ENCODE results near the gene TFB1M.

Gene TFB1M

GRCh38 chr6:155314092-155314772 lies at the start of gene TFB1M (continued):
- TF ChIP-seq ZNF138 (tag by site-specific recombination; IDR thresholded peaks at IDR 0.05; ENCODE audit: borderline replicate concordance) (no peak), ZNF621 (tag by site-specific recombination; IDR thresholded peaks at IDR 0.05) (no peak), ZNF148 (tag by site-specific recombination; IDR thresholded peaks at IDR 0.05; ENCODE audit: borderline replicate concordance) (no peak), ZNF610 (tag by site-specific recombination; IDR thresholded peaks at IDR 0.05; ENCODE audit: borderline replicate concordance) (peak; percentile 95), ZNF571 (tag by site-specific recombination; IDR thresholded peaks at IDR 0.05) (no peak), ZNF529 (tag by site-specific recombination; IDR thresholded peaks at IDR 0.05; ENCODE audit: insufficient replicate concordance) (no peak), ZNF37A (tag by site-specific recombination; IDR thresholded peaks at IDR 0.05) (no peak), ZNF555 (tag by site-specific recombination; conservative IDR thresholded peaks at IDR 0.05) (no peak), ZNF133 (tag by site-specific recombination; IDR thresholded peaks at IDR 0.05) (no peak), ZNF449 (tag by site-specific recombination; IDR thresholded peaks at IDR 0.05) (no peak), RBAK (tag by site-specific recombination; IDR thresholded peaks at IDR 0.05) (no peak), AEBP2 (tag by site-specific recombination; IDR thresholded peaks at IDR 0.05; ENCODE audit: borderline replicate concordance) (no peak), ZBTB10 (tag by site-specific recombination; IDR thresholded peaks at IDR 0.05) (no peak; the same call in 1 of the 2 replicates), ZIC2 (tag by site-specific recombination; IDR thresholded peaks at IDR 0.05) (no peak), ZNF2 (tag by site-specific recombination; IDR thresholded peaks at IDR 0.05) (peak; percentile 76; the same call in 1 of the 2 replicates), KLF8 (tag by site-specific recombination; IDR thresholded peaks at IDR 0.05) (no peak; the same call in none of the 2 replicates), ZNF16 (tag by site-specific recombination; IDR thresholded peaks at IDR 0.05; ENCODE audit: low read depth) (no peak), ZNF791 (tag by site-specific recombination; IDR thresholded peaks at IDR 0.05) (no peak), ZNF777 (tag by site-specific recombination; IDR thresholded peaks at IDR 0.05; ENCODE audit: borderline replicate concordance) (peak; percentile 33; the same call in 1 of the 2 replicates), GLI2 (tag by site-specific recombination; IDR thresholded peaks at IDR 0.05; ENCODE audit: borderline replicate concordance, low read depth) (no peak), ZNF580 (tag by site-specific recombination; IDR thresholded peaks at IDR 0.05) (peak; percentile 46; the same call in 1 of the 2 replicates), ZBTB11 (tag by site-specific recombination; conservative IDR thresholded peaks at IDR 0.05; ENCODE audit: low read depth) (peak; percentile 48), ZNF513 (tag by site-specific recombination; IDR thresholded peaks at IDR 0.05) (no peak), ZNF248 (tag by site-specific recombination; IDR thresholded peaks at IDR 0.05) (no peak), ZNF747 (tag by site-specific recombination; IDR thresholded peaks at IDR 0.05) (no peak), ZBTB21 (tag by site-specific recombination; IDR thresholded peaks at IDR 0.05) (no peak)
